Heart right ventricle (tissue), 16 donors: ENCODE data around the gene LMBR1L. TPM values are rescaled to one million over a fixed set of nuclear protein-coding genes. Genes with fewer than 3 reads are reported as not detected.
A peak's percentile ranks its signal among the peaks of the same experiment; 100 is the strongest.

Experiments used
- ATAC-seq, 8 donors: fragments of 200-7000 bp; cut with Tn5 transposase; one replicate each; pipeline ENCODE4 v1.9.1; 2020; ENCODE audit warnings: mild to moderate bottlenecking in 8 of 8, moderate library complexity in 8 of 8, moderate number of reproducible peaks in 1 of 8
- DNase-seq, 2 donors: peaks; one replicate each; pipeline ENCODE4 v3.0.0-alpha.2; 2020
- H3K27ac ChIP-seq, 10 donors: fragments of 200-600 bp; sonication (generic) in 2 of 10; one replicate each; pipeline versions ENCODE4 v1.5.0 to v1.8.0; 2020 to 2022; ENCODE audit warnings: mild to moderate bottlenecking in 3 of 10
- H3K27me3 ChIP-seq, 7 donors: fragments of 200-600 bp; one replicate each; pipeline ENCODE4 v1.8.0; 2021 to 2022; ENCODE audit warnings: mild to moderate bottlenecking in 2 of 7
- H3K36me3 ChIP-seq, 9 donors: fragments of 200-600 bp; sonication (generic) in 1 of 9; one replicate each; pipeline versions ENCODE4 v1.5.0 to v1.8.0; 2020 to 2022; ENCODE audit warnings: mild to moderate bottlenecking in 2 of 9
- H3K4me1 ChIP-seq, 9 donors: fragments of 200-600 bp; sonication (generic) in 1 of 9; one replicate each; pipeline versions ENCODE4 v1.5.0 to v1.8.0; 2020 to 2022; ENCODE audit warnings: mild to moderate bottlenecking in 4 of 9
- H3K4me3 ChIP-seq, 10 donors: fragments of 200-600 bp; sonication (generic) in 2 of 10; one replicate each; pipeline versions ENCODE4 v1.5.0 to v1.8.0; 2020 to 2022; ENCODE audit warnings: mild to moderate bottlenecking in 7 of 10, moderate library complexity in 2 of 10
- H3K9me3 ChIP-seq, 11 donors: fragments of 200-600 bp in 10 of 11; sonication (generic) in 2 of 11; one replicate each; pipeline versions ENCODE4 v1.5.0 to v1.8.0; 2013 to 2022; ENCODE audit warnings: mild to moderate bottlenecking in 2 of 11, control low read depth in 1 of 11, moderate library complexity in 1 of 11
- CTCF ChIP-seq, 9 donors: fragments of 200-600 bp; sonication (generic) in 2 of 9; IDR thresholded peaks; one replicate each; pipeline versions ENCODE4 v1.5.0 to v1.8.0; 2021 to 2022; ENCODE audit warnings: antibody characterized with exemption in 9 of 9, mild to moderate bottlenecking in 5 of 9, moderate library complexity in 1 of 9
- WGBS, 2 donors: extraction: QIAGEN DNeasy Blood & Tissue Kit; methylation state at CpG; one replicate each; pipeline ENCODE4 v1.1.7; 2013; ENCODE audit warnings: inconsistent platforms in 1 of 2; 5-methylcytosine and 5-hydroxymethylcytosine counted together
- intact Hi-C, 10 donors: fragments of 100-400 bp; cut with DNase I; formaldehyde crosslinking; loops; one replicate each; pipeline versions ENCODE4 v1.11.1 to v1.14.2; 2022
- polyA plus RNA-seq, 2 donors: library from polyadenylated mRNA; stranded (reverse); fragments of 200-250 nt; gene quantifications; one replicate each; pipeline ENCODE4 v1.2.3, GENCODE V29; 2013
- total RNA-seq, 10 donors: library from RNA; stranded (reverse); fragmentation: NEBNext Ultra II Directional in 3 of 10; extraction: Animal tissue kit (Norgen Biotek cat#: 25700) in 3 of 10; gene quantifications; one replicate each; pipeline versions ENCODE4 v1.2.1 to v1.2.4, GENCODE V29; 2021 to 2023
- donor health status: Arrhythmogenic right ventricular cardiomyopathy.
- donor health status: ischemic (EF 13 %, LVEDD 7.1; RV severe dilation, severe dysfunction).
- donor health status: healthy with polysubstance abuse.
- donor health status: DM: no; HTN: yes; CAD: no.
- donor health status: DM: no; HTN: no; CAD: no.
- donor health status: ischemic (EF 25% LVEDD 6.9; RV normal size, moderate dysfunction).
- donor health status: ischemic (EF 25% LVEDD 5.7; RV mildly dilated, moderate dysfunction).
- donor health status: healthy.
- donor health status: DM: yes; HTN: yes; CAD: no.
- donor health status: Ischemic cardiomyopathy.
- donor health status: ischemic (EF 35%, LVEDD 5.7; RV mildly dilated, moderate dysfunction).
- donor health status: nonischemic (EF 11% LVEDD 7.7; RV severe dilation, severe dysfunction).
- donor health status: DM: yes; HTN: yes; CAD: no.
- donor health status: PGD.
- donor health status: ischemic (EF 29% LVEDD 5.4; RV normal size, mild dysfunction).
- donor health status: nonischemic (EF 23%, LVEDD 6.1; RV moderate dilation, normal function).

The LMBR1L gene
- total and polyA plus RNA-seq, 12 donors, result 21.5 to 51.8 (median 30.8) TPM

GRCh38 chr12:49061157-49061650 lies 49.4 kb downstream of the LMBR1L start:
- peaks cover 16 to 44% (median 35%) of the 10 kb centered on the region in 9 donors for H3K4me1 ChIP-seq
- no peak for ATAC-seq
- H3K4me3 ChIP-seq, result peak overlapping the region; percentile 74 to 99 (median 97)
- H3K36me3 ChIP-seq, result no peaks in the 10 kb centered on the region
- WGBS, 2 donors, result 7 to 11% methylated on average over 14 to 16 of the region's 16 CpGs
- H3K27ac ChIP-seq, result peak overlapping the region in 9 of 10 donors; percentile 95 to 100 (median 99)
- no peak for DNase-seq
- intact Hi-C loops, result loop anchor here in 9 of 10 donors (2.0 to 10.0 kb wide), 9 partner anchors 61 to 506 kb away; partner anchors contain the start of genes MCRS1 (in 1 of the 9), TUBA1A (in 1 of the 9) and TUBA1B (in 1 of the 9)
- no peaks in the 10 kb centered on the region for H3K27me3 ChIP-seq
- H3K9me3 ChIP-seq, result no peaks in the 10 kb centered on the region
- no peak for TF ChIP-seq CTCF (IDR thresholded peaks at IDR 0.05)

GRCh38 chr12:49060237-49061156 lies 50.1 kb downstream of the LMBR1L start, which contains the start of gene KMT2D:
TSS of gene KMT2D (minus strand) at chr12:49060794. CDS start at chr12:49055324, 5,470 bp downstream.
- TF ChIP-seq CTCF (IDR thresholded peaks at IDR 0.05), result peak in 6 of 9 donors; percentile 31 to 46 (median 36)
- ATAC-seq, result peak; percentile 82 to 92 (median 86)

GRCh38 chr12:49059299-49060171 lies 51.1 kb downstream of the LMBR1L start:
- Histone ChIP-seq H3K27ac (peak overlapping the region; percentile 95 to 100 (median 99)), H3K9me3 (no peaks in the 10 kb centered on the region), H3K27me3 (no peaks in the 10 kb centered on the region), H3K4me1 (peaks cover 24 to 61% (median 52%) of the 10 kb centered on the region in 9 donors), H3K36me3 (peaks cover 0 to 11% (median 4%) of the 10 kb centered on the region in 9 donors), H3K4me3 (peak overlapping the region; percentile 74 to 99 (median 97))
- TF ChIP-seq CTCF (IDR thresholded peaks at IDR 0.05), result no peak
- DNase-seq (no peak), ATAC-seq (peak in 3 of 8 donors; percentile 4 to 9 (median 7))
- WGBS, 2 donors, result 0% methylated on average over 69 to 70 of the region's 70 CpGs
- intact Hi-C loops, result loop anchor here in 9 of 10 donors (1.0 to 10.0 kb wide), 11 partner anchors 37 to 508 kb away; partner anchors contain the start of genes MCRS1 (in 1 of the 9), TUBA1A (in 1 of the 9) and TUBA1B (in 1 of the 9)

More at GRCh38 chr12:49060237-49061156, 50.1 kb downstream of the LMBR1L start, which contains the start of gene KMT2D:
- intact Hi-C loops, result loop anchor here in 9 of 10 donors (1.0 to 10.0 kb wide), 10 partner anchors 62 to 507 kb away; partner anchors contain the start of genes MCRS1 (in 1 of the 9), TUBA1A (in 1 of the 9) and TUBA1B (in 1 of the 9)
- Histone ChIP-seq H3K4me1 (peaks cover 23 to 51% (median 42%) of the 10 kb centered on the region in 9 donors), H3K27ac (peak within 1 kb of the TSS; percentile 95 to 100 (median 99)), H3K4me3 (peak within 1 kb of the TSS; percentile 74 to 99 (median 97)), H3K9me3 (no peaks in the 10 kb centered on the region), H3K36me3 (peaks cover 0 to 1% (median 0%) of the 10 kb centered on the region in 9 donors), H3K27me3 (no peaks in the 10 kb centered on the region)
- DNase-seq, result peak; percentile 92 to 93
- WGBS, 2 donors, result 0% methylated on average over 69 to 72 of the region's 74 CpGs
